ENCODE data around the gene GUK1.
A peak's percentile ranks its signal among the peaks of the same experiment; 100 is the strongest.

Gene GUK1

GRCh38 chr1:228161866-228162265 lies 21.8 kb downstream of the GUK1 start:
- no peak overlapping the region for H3K4me3 ChIP-seq (ENCODE audit: low read depth, low read length)
- TF ChIP-seq, protein P1, sequence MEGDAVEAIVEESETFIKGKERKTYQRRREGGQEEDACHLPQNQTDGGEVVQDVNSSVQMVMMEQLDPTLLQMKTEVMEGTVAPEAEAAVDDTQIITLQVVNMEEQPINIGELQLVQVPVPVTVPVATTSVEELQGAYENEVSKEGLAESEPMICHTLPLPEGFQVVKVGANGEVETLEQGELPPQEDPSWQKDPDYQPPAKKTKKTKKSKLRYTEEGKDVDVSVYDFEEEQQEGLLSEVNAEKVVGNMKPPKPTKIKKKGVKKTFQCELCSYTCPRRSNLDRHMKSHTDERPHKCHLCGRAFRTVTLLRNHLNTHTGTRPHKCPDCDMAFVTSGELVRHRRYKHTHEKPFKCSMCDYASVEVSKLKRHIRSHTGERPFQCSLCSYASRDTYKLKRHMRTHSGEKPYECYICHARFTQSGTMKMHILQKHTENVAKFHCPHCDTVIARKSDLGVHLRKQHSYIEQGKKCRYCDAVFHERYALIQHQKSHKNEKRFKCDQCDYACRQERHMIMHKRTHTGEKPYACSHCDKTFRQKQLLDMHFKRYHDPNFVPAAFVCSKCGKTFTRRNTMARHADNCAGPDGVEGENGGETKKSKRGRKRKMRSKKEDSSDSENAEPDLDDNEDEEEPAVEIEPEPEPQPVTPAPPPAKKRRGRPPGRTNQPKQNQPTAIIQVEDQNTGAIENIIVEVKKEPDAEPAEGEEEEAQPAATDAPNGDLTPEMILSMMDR (IDR thresholded peaks at IDR 0.05; ENCODE audit: low read depth, low read length), result no peak
- TF ChIP-seq MAX (IDR thresholded peaks at IDR 0.05; ENCODE audit: low read depth, low read length), result no peak
- TF ChIP-seq MYC (IDR thresholded peaks at IDR 0.05; ENCODE audit: low read depth, low read length), result no peak
- TF ChIP-seq POLR2A (IDR thresholded peaks at IDR 0.05; ENCODE audit: extremely low read depth, insufficient read length), result no peak
- no peak for DNase-seq (ENCODE audit: low read depth)

- no peak overlapping the region for H3K4me3 ChIP-seq (ENCODE audit: low read depth, low read length)
- no peak for DNase-seq (ENCODE audit: low read depth)
- no peak for TF ChIP-seq MYC (IDR thresholded peaks at IDR 0.05; ENCODE audit: low read depth, low read length)
These were observed 22.4 kb downstream of the GUK1 start for GRCh38 chr1:228162286-228163006.

DNA sequence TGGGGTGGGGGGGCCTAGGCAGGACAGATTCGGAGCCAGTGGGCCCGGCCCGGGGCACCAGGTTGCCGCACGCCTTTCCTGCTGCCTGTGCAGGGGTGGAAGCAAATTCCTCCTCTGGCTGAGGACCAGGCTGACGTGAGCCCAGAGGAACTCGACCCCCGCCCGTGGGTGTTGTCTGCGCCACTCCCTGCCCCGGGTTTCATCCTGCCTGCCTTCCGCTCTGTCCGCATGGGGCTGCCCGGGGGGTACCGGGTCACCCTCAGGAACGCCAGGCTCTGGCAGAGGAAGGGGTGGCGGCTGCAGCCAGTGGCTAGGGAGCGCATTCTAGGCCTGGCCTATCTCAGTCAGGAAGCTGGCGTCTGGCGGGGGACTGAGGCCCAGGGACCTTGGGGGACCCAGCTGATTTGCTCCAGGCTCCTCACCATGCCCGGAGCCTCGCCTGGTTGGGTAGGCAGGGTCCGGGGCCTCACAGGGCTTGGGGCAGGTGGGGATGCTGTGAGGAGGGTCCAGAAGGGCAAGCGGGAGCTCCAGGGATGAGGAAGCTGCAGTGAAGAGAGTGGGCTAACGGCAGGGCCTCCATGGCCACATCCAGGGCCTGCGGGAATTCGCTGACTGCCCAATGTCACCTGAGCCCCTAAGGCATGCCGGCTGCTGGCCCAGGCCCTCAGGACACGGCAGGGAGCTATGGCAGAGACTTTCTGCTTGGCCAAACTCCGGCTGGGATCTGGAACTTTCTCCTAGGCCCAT lies 23.1 kb downstream of the GUK1 start:
- TF ChIP-seq, protein P1 (IDR thresholded peaks at IDR 0.05; ENCODE audit: low read depth, low read length), result no peak
- TF ChIP-seq MAX (IDR thresholded peaks at IDR 0.05; ENCODE audit: low read depth, low read length) (no peak), MYC (IDR thresholded peaks at IDR 0.05; ENCODE audit: low read depth, low read length) (no peak), POLR2A (IDR thresholded peaks at IDR 0.05; ENCODE audit: extremely low read depth, insufficient read length) (no peak)
- no peak overlapping the region for H3K4me3 ChIP-seq (ENCODE audit: low read depth, low read length)
- no peak for DNase-seq (ENCODE audit: low read depth)

DNA sequence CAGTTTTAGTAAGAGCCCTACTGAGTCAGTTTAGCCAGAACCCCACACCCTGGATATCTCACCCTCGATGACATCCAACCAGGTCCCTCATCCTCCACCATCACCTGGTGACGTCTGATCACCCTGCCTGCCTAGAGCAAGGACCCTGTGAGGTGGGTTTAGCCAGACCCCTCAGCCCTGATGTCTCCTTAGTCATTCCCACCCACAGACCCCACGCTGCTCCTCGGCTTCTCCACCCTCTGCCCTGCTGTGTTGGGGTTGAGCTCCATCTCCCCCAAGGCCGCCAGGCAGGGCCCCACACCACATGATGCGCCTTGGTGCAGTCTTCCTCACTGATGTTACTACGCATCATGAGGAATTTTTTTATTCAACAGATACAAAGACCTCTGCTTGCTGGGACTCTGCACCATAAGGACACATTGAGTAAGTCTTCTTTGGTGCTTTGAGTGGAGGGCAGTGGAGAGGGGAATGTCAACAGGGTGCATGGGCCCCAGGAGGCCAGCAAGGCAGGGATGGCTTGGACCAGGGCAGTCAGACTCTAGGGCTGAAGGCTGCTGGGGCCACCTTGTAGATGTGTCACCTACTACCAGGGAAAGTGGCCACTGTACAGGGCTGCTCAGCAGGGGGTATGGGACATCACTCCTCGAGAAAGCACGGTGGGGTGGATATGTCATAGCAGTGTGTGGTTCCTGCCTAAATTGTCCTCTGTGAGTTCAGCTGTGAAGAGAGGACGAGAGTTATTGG lies 23.9 kb downstream of the GUK1 start:
- no peak overlapping the region for H3K4me3 ChIP-seq (ENCODE audit: low read depth, low read length)
- DNase-seq (ENCODE audit: low read depth), result no peak
- TF ChIP-seq MYC (IDR thresholded peaks at IDR 0.05; ENCODE audit: low read depth, low read length), result no peak
- TF ChIP-seq MAX (IDR thresholded peaks at IDR 0.05; ENCODE audit: low read depth, low read length), result no peak
- TF ChIP-seq, protein P1 (IDR thresholded peaks at IDR 0.05; ENCODE audit: low read depth, low read length), result no peak
- no peak for TF ChIP-seq POLR2A (IDR thresholded peaks at IDR 0.05; ENCODE audit: extremely low read depth, insufficient read length)

DNA sequence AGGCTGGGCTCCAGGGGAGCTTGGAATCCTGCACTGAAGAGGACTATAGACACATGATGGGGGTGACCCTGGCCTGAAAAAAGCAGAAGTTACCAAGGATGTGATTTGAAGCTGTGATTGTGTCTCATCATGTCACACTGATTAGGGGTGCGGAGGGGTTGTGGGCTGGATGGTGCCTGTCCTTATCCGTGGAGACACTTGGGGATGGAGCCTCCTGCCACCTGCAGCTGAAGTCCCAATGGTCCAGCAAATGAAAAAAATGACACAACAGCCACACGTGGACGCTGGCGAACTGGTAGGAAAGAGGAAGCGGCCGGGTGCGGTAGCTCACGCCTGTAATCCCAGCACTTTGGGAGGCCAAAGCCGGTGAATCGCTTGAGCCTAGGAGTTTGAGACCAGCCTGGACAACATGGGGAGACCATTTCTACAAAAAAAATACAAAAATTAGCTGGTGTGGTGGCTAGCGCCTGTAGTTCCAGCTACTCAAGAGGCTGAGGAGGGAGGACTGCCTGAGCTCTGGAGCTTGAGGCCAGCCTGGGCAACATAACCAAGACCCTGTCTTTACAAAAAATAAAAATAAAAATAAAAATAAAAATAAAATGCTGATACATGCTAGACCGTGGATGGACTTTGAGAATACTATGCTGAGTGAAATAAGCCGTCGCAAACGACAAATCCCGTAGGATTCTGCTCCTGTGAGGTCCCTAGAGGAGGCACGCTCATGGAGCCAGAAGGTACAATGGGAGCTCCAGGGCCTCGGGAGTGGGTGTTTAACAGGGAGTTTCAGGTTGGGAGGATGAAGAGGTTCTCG lies 24.7 kb downstream of the GUK1 start:
- H3K4me3 ChIP-seq (ENCODE audit: low read depth, low read length), result peak overlapping the region; percentile 66
- peak; percentile 75 for DNase-seq (ENCODE audit: low read depth)
- TF ChIP-seq, protein P1 (IDR thresholded peaks at IDR 0.05; ENCODE audit: low read depth, low read length), result no peak
- TF ChIP-seq MYC (IDR thresholded peaks at IDR 0.05; ENCODE audit: low read depth, low read length), result peak; percentile 45; the same call in 1 of the 2 replicates
- TF ChIP-seq POLR2A (IDR thresholded peaks at IDR 0.05; ENCODE audit: extremely low read depth, insufficient read length), result no peak
- peak; percentile 68 for TF ChIP-seq MAX (IDR thresholded peaks at IDR 0.05; ENCODE audit: low read depth, low read length)
